Measurements from ENCODE around the gene ERC2. TPM values are rescaled to one million over a fixed set of nuclear protein-coding genes. Genes with fewer than 3 reads are reported as not detected.

ERC2 gene
- total and polyA plus RNA-seq, 12 donors, result 0.22 to 4.2 (median 1.7) TPM

DNA sequence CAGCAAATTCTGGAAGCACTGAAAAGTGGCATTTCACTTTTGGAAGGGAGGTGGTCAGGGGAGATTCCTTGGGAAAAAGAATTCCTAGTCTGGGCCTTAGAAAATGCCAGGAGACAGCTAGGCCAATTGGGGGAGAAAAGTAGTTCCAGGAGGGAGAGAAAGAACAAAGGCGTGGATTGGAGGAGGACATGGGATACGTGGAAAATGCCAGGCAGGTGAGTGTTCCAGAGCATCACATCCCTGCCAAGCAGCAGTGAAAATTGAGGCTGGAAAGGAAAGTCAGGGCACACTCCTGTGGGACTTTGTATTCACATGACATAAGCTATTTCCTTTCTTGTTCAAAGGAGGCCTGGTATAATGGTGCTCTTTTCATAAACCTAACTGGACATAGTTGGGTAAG, 846.6 kb downstream of the ERC2 start:
- WGBS, 2 donors, result 85 to 92% methylated on average over 2 of the region's 2 CpGs
- ATAC-seq, result no peak
- peaks cover 0 to 19% (median 0%) of the 10 kb centered on the region in 7 donors for H3K27me3 ChIP-seq
- DNase-seq, result no peak
- no peaks in the 10 kb centered on the region for H3K36me3 ChIP-seq
- TF ChIP-seq, protein P1, sequence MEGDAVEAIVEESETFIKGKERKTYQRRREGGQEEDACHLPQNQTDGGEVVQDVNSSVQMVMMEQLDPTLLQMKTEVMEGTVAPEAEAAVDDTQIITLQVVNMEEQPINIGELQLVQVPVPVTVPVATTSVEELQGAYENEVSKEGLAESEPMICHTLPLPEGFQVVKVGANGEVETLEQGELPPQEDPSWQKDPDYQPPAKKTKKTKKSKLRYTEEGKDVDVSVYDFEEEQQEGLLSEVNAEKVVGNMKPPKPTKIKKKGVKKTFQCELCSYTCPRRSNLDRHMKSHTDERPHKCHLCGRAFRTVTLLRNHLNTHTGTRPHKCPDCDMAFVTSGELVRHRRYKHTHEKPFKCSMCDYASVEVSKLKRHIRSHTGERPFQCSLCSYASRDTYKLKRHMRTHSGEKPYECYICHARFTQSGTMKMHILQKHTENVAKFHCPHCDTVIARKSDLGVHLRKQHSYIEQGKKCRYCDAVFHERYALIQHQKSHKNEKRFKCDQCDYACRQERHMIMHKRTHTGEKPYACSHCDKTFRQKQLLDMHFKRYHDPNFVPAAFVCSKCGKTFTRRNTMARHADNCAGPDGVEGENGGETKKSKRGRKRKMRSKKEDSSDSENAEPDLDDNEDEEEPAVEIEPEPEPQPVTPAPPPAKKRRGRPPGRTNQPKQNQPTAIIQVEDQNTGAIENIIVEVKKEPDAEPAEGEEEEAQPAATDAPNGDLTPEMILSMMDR (IDR thresholded peaks at IDR 0.05), result no peak
- no peak overlapping the region for H3K27ac ChIP-seq
- H3K9me3 ChIP-seq, result no peaks in the 10 kb centered on the region
- no peak overlapping the region for H3K4me3 ChIP-seq
- peaks cover 0 to 28% (median 0%) of the 10 kb centered on the region in 9 donors for H3K4me1 ChIP-seq
- intact Hi-C loops (cut with DNase I), result no loop called here

DNA sequence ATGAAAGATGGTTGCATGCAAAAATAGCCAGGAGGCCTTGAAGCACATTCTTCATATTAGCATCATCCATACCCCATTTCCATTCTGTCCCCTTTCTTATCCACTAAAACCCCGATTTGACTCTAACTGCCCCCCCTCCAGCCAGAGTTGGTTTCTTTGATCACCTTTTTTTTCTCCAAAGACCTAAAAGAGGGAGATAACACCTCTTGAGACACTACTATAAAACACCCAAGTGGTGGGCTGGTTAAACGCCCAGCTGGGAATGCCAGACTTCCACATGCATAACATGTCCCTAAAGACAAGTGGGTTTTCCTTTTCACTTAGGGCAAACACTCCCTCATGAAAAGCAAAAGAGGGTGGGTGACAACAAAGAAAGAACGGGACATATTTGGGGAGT, 847.2 kb downstream of the ERC2 start:
- peaks cover 0 to 19% (median 0%) of the 10 kb centered on the region in 7 donors for H3K27me3 ChIP-seq
- DNase-seq (no peak), ATAC-seq (no peak)
- 78 to 80% methylated on average over 3 of the region's 3 CpGs for WGBS, 2 donors
- intact Hi-C loops (cut with DNase I), result no loop called here
- H3K4me1 ChIP-seq, result peaks cover 0 to 28% (median 0%) of the 10 kb centered on the region in 9 donors
- no peak overlapping the region for H3K27ac ChIP-seq
- no peak overlapping the region for H3K4me3 ChIP-seq
- TF ChIP-seq, protein P1 (IDR thresholded peaks at IDR 0.05), result no peak
- H3K36me3 ChIP-seq, result no peaks in the 10 kb centered on the region
- H3K9me3 ChIP-seq, result no peaks in the 10 kb centered on the region

DNA sequence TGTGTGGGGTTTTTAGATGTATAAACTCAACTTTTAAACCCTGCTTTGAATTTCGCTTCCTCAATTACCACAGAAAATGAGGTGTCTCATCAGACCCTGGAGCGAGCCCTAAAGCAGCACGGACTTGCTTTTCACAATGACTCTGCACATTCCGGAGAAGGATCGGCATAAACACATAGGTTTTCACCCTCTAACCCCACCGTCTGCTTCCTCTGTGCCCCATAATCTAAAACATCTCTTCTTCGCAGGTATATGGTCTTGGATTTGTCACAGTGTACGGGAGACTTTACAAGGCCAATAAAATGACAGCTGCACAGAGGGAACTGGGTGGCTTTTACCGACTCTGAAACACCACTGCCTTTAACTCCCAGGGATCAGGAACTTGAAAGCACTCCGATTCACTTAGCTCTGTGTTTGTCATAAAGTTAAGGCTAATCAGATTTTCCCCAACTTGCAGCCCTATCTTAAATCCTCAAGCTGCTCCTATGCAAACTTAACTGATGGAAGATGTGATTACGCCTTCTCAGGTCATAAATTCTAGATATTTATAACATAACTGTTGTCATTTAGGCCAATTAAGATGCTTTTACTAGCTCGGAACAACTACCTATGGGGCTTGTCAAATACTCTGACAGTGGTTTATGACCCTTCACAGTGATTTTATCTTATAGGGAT, 847.8 kb downstream of the ERC2 start:
- Histone ChIP-seq H3K27ac (no peak overlapping the region), H3K4me3 (no peak overlapping the region), H3K4me1 (peaks cover 0 to 23% (median 0%) of the 10 kb centered on the region in 9 donors), H3K36me3 (no peaks in the 10 kb centered on the region), H3K9me3 (no peaks in the 10 kb centered on the region), H3K27me3 (peaks cover 0 to 19% (median 0%) of the 10 kb centered on the region in 7 donors)
- 81 to 84% methylated on average over 12 of the region's 12 CpGs for WGBS, 2 donors
- intact Hi-C loops (cut with DNase I), result no loop called here
- no peak for ATAC-seq
- TF ChIP-seq, protein P1 (IDR thresholded peaks at IDR 0.05), result no peak
- DNase-seq, result no peak

DNA sequence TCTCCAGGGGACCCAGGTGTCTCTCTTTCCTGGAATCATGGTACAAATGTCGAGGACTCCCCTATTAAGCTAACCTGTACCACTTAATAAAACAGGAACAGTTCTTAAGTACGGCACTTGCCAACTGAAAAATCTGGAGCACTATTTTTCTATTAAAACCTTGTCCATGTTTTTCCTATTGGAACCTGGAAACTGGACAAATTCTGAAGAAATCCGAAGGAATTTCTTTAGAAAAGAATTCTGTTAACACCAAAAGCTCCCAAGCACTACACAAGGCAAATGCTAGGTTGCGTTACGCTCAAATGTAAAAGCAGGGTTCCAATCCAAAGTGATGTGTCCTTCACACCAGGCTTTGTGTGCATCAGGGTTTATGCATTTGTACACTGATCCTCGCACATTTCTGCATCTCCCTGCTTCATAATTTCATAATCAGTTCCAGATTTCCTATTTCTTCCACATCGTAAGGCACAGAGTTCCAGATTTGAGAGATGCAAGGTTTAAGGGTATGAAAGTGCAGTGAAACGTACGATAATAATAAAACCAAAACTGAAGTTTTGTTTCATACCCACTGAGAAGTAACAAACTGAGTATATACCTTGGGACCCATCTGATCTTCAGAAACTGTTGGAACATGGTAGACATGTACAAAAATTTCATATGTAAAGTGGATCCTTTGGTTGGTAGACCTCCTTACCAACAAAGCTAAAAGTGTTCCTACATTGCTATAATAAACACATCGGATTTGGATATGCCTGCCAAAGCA, 849.0 kb downstream of the ERC2 start:
- WGBS, 2 donors, result 84 to 92% methylated on average over 10 of the region's 10 CpGs
- intact Hi-C loops (cut with DNase I), result no loop called here
- TF ChIP-seq, protein P1 (IDR thresholded peaks at IDR 0.05), result no peak
- no peak overlapping the region for H3K27ac ChIP-seq
- H3K9me3 ChIP-seq, result no peaks in the 10 kb centered on the region
- H3K36me3 ChIP-seq, result no peaks in the 10 kb centered on the region
- DNase-seq, result no peak
- no peak for ATAC-seq
- peaks cover 0 to 19% (median 0%) of the 10 kb centered on the region in 7 donors for H3K27me3 ChIP-seq
- H3K4me3 ChIP-seq, result no peak overlapping the region
- peaks cover 0 to 17% (median 0%) of the 10 kb centered on the region in 9 donors for H3K4me1 ChIP-seq

Data from heart right ventricle (tissue), 16 donors.